Measurements from ENCODE around the gene C10orf62. TPM values are rescaled to one million over a fixed set of nuclear protein-coding genes. Genes with fewer than 3 reads are reported as not detected.

The C10orf62 gene
- total and polyA plus RNA-seq, 2 of the 8 experiments (the other 6 are each of a cell fraction or from before 2014, with no cell fraction given): 0.05 TPM; not detected in 1

DNA sequence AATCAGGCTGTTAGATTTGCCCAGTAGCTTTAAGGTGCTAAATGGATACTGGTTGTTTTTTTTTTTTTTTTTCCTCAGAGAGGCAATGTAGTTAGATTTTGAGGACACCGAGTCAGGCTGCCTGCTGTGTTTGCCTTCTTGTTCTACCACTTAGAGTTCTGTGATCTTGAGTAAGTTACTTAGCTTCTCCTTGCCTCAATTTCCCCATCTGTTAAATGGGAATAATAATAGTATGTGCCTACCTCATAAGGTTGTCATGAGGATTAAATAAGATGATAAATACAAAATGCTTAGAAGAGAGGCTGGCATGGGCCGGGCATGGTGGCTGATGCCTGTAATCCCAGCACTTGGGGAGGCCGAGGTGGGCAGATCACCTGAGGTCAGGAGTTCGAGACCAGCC lies 29.2 kb downstream of the C10orf62 start:
- H3K9me3 ChIP-seq (ENCODE audit: insufficient read depth in 2 of 2, low read depth in 1 of 2, low read length in 1 of 2): no peaks in the 10 kb centered on the region
- TF ChIP-seq SIRT6 (IDR thresholded peaks at IDR 0.05; ENCODE audit: low read length) (no peak), SP1 (IDR thresholded peaks at IDR 0.05; ENCODE audit: low read depth, low read length) (no peak), EGR1 (IDR thresholded peaks at IDR 0.05; ENCODE audit: borderline replicate concordance, low read depth, low read length) (no peak), YY1 (IDR thresholded peaks at IDR 0.05; ENCODE audit: low read depth, low read length) (no peak), EZH2 (IDR thresholded peaks at IDR 0.05; ENCODE audit: low read depth, low read length, severe bottlenecking) (no peak), KDM4A (IDR thresholded peaks at IDR 0.05; ENCODE audit: low read depth, low read length, severe bottlenecking) (no peak), JUN (IDR thresholded peaks at IDR 0.05; ENCODE audit: low read depth, low read length) (no peak), GABPA (IDR thresholded peaks at IDR 0.05; ENCODE audit: borderline replicate concordance, insufficient read depth, low read length) (no peak), CHD2 (IDR thresholded peaks at IDR 0.05; ENCODE audit: low read length) (no peak)
- TF ChIP-seq, protein P1, sequence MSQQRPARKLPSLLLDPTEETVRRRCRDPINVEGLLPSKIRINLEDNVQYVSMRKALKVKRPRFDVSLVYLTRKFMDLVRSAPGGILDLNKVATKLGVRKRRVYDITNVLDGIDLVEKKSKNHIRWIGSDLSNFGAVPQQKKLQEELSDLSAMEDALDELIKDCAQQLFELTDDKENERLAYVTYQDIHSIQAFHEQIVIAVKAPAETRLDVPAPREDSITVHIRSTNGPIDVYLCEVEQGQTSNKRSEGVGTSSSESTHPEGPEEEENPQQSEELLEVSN (IDR thresholded peaks at IDR 0.05): no peak
- H2BK5ac ChIP-seq (ENCODE audit: low read depth, low read length): no peak overlapping the region
- WGBS, 2 experiments (ENCODE audit: extremely low coverage in 1 of 2, insufficient coverage in 1 of 2, insufficient read length in 1 of 2, insufficient replicate concordance in 2 of 2, low coverage in 1 of 2, low lambda C conversion rate in 2 of 2, missing lambda C conversion rate in 1 of 2): 77% methylated on average over 4 of the region's 4 CpGs; no CpG with 5 or more reads in 1 of the 2 experiments
- no peaks in the 10 kb centered on the region for H3K79me2 ChIP-seq (ENCODE audit: control insufficient read depth in 1 of 2, insufficient read depth in 2 of 2, low read length in 2 of 2)
- DNase-seq (ENCODE audit: low read depth in 1 of 2, low spot score in 2 of 2) (no peak), FAIRE-seq (no peak)
- H3K4me1 ChIP-seq (replicated peaks in 1 of 4; ENCODE audit: control insufficient read depth in 3 of 4, insufficient read depth in 4 of 4, low read length in 3 of 4): no peaks in the 10 kb centered on the region
- H3K79me1 ChIP-seq (ENCODE audit: low read depth, low read length): no peaks in the 10 kb centered on the region
- no peak overlapping the region for H3K14ac ChIP-seq (ENCODE audit: insufficient read length)
- no peak overlapping the region for H2BK120ac ChIP-seq (replicated peaks; ENCODE audit: low read depth, low read length)
- H3K27ac ChIP-seq (ENCODE audit: low read depth, low read length): no peak overlapping the region
- H3K18ac ChIP-seq (ENCODE audit: extremely low read depth, low read length): no peak overlapping the region
- no peak overlapping the region for H3K9ac ChIP-seq (replicated peaks in 1 of 4; ENCODE audit: extremely low read depth in 1 of 4, low read depth in 3 of 4, low read length in 3 of 4)
- H2AK5ac ChIP-seq (ENCODE audit: low read depth, low read length): no peak overlapping the region
- ChIA-PET POLR2A (ENCODE audit: partially characterized antibody) (interaction anchor here (1.6 kb wide), 1 partner anchor 8 kb away, joined by 5 read pairs; no protein-coding TSS in a partner anchor), CTCF (ENCODE audit: partially characterized antibody) (interaction anchor here (0.6 to 12.2 kb wide), 3 partner anchors 31 to 1609 kb away, joined by 3 to 152 read pairs (median 3); partner anchors contain the start of gene ANKRD2)
- no peak overlapping the region for H4K5ac ChIP-seq (ENCODE audit: insufficient read length, low read depth, low read length)
- H3K23me2 ChIP-seq (ENCODE audit: low read depth, low read length): no peaks in the 10 kb centered on the region
- no peak overlapping the region for H4K91ac ChIP-seq (replicated peaks; ENCODE audit: insufficient read length, low read length)
- H3K4me2 ChIP-seq (ENCODE audit: insufficient read depth in 1 of 2, low read depth in 2 of 2, low read length in 2 of 2): no peak overlapping the region
- peaks cover 0 to 4% of the 10 kb centered on the region in 2 experiments for H4K20me1 ChIP-seq (replicated peaks in 1 of 2; ENCODE audit: control insufficient read depth in 1 of 2, insufficient read depth in 2 of 2, low read length in 2 of 2)
- H3K4ac ChIP-seq (replicated peaks; ENCODE audit: insufficient read length, low read depth, low read length): no peak overlapping the region
- H2BK15ac ChIP-seq (ENCODE audit: low read length): no peak overlapping the region
- H3K56ac ChIP-seq (replicated peaks; ENCODE audit: insufficient read length, low read depth, low read length): no peak overlapping the region
- H2BK20ac ChIP-seq (ENCODE audit: low read length): no peak overlapping the region
- peaks cover 0 to 3% (median 2%) of the 10 kb centered on the region in 4 experiments; a peak in 1 of 8 replicates for H3K36me3 ChIP-seq (ENCODE audit: control insufficient read depth in 2 of 4, insufficient read depth in 4 of 4, low read length in 3 of 4)
- no peaks in the 10 kb centered on the region for H3K27me3 ChIP-seq (replicated peaks in 1 of 4; ENCODE audit: control insufficient read depth in 3 of 4, extremely low read depth in 1 of 4, insufficient read depth in 3 of 4, low read length in 3 of 4)
- no peak overlapping the region for H2BK12ac ChIP-seq (ENCODE audit: low read depth, low read length)
- H3K4me3 ChIP-seq (ENCODE audit: extremely low read depth in 1 of 4, insufficient read depth in 2 of 4, low read depth in 3 of 4, low read length in 4 of 4): no peak overlapping the region
- H4K8ac ChIP-seq (ENCODE audit: extremely low read depth, insufficient read depth, low read length): no peak overlapping the region
- no peak overlapping the region for H2AFZ ChIP-seq (ENCODE audit: low read length)
- no peak overlapping the region for H3K23ac ChIP-seq (ENCODE audit: insufficient read length)
